NOMO-1 (cell line): ENCODE measurements around the gene OR10AD1.
"Not testable (repeated sequence)": the region's sequence is repeated elsewhere in the genome, so short reads cannot be mapped to it uniquely, and the experiment has no call there.

Experiments used
- DNase-seq, 2 experiments: peaks; one replicate each; lab custom pipeline; 2025; ENCODE audit not compliant: unreplicated experiment in 2 of 2; lab: John Stamatoyannopoulos, UW

Gene OR10AD1

GRCh38 chr12:48164451-48164850 is 38.6 kb downstream of the OR10AD1 start:
- DNase-seq = no peak

GRCh38 chr12:48163150-48163747 is 39.8 kb downstream of the OR10AD1 start:
- DNase-seq = no peak

GRCh38 chr12:48160807-48161206 is 42.3 kb downstream of the OR10AD1 start:
- peak; percentile 68 to 70 for DNase-seq

- DNase-seq = no peak
Measured at GRCh38 chr12:48160046-48160445, 43.0 kb downstream of the OR10AD1 start.

GRCh38 chr12:48157889-48158370 is 45.2 kb downstream of the OR10AD1 start:
- DNase-seq = no peak

- peak; percentile 96 to 99 for DNase-seq
Measured at GRCh38 chr12:48157018-48157888, 45.8 kb downstream of the OR10AD1 start, which contains the start of gene ASB8. ASB8 (minus strand) TSS chr12:48157515; CDS start chr12:48153496, 4,019 bp downstream.

GRCh38 chr12:48156652-48157017 is 46.5 kb downstream of the OR10AD1 start:
- no peak for DNase-seq

- DNase-seq = not testable (repeated sequence)
Measured at GRCh38 chr12:48155786-48156185, 47.3 kb downstream of the OR10AD1 start.
